GM03348 (cell line): ENCODE results near the gene ANTXR1.
A peak's percentile ranks its signal among the peaks of the same experiment; 100 is the strongest.

ENCODE experiments used
- DNase-seq: peaks from one replicate; pipeline ENCODE4 v3.0.0; 2012; ENCODE audit warnings: low spot score

ANTXR1 gene

GRCh38 chr2:69279931-69280681, 267.1 kb downstream of the ANTXR1 start:
- DNase-seq = peak; percentile 22

GRCh38 chr2:69280796-69281412, 267.9 kb downstream of the ANTXR1 start:
- DNase-seq = no peak

- no peak for DNase-seq
Measured at GRCh38 chr2:69285379-69285894, 272.5 kb downstream of the ANTXR1 start.

- DNase-seq = no peak
Measured at GRCh38 chr2:69287544-69287943, 274.6 kb downstream of the ANTXR1 start.

- no peak for DNase-seq
Measured at GRCh38 chr2:69288429-69288828, 275.4 kb downstream of the ANTXR1 start.

GRCh38 chr2:69291004-69291650, 278.1 kb downstream of the ANTXR1 start:
- DNase-seq = peak; percentile 59

GRCh38 chr2:69291721-69292120, 278.7 kb downstream of the ANTXR1 start:
- no peak for DNase-seq

GRCh38 chr2:69292256-69292655, 279.3 kb downstream of the ANTXR1 start:
- no peak for DNase-seq

GRCh38 chr2:69296421-69296820, 283.4 kb downstream of the ANTXR1 start:
- no peak for DNase-seq

GRCh38 chr2:69297216-69297615, 284.2 kb downstream of the ANTXR1 start:
- no peak for DNase-seq

GRCh38 chr2:69298261-69298660, 285.3 kb downstream of the ANTXR1 start:
- DNase-seq = peak; percentile 90

- peak; percentile 47 for DNase-seq
Measured at GRCh38 chr2:69298862-69299261, 285.9 kb downstream of the ANTXR1 start.
